NCI-H128 (cell line): Measurements from ENCODE around the gene PTPN5.
A peak's percentile ranks its signal among the peaks of the same experiment; 100 is the strongest.

ENCODE experiments used
- DNase-seq: peaks from one replicate; lab custom pipeline; 2025; ENCODE audit not compliant: unreplicated experiment; lab: John Stamatoyannopoulos, UW

The PTPN5 gene

DNA sequence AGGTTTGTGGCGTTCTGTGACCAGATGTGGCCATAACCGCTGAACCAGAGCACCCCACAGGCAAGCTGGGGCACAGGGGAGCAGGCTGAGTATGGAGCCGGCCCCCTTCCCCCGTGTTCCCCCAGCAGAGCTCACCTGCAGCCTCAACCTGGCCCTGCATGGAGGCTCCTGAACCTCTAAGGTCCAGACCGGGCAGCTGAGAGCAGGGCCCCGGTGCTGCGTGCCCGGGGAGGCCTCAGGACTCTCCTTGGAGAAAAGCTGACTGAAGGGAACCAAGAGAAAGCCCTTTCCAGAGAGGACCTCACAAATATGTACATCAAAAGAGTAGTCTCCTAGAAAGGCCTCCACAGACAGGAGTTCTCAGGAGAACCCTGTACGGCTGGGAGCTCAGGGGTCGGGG lies 48.2 kb downstream of the PTPN5 start:
- DNase-seq, result no peak

GRCh38 chr11:18741783-18742182 lies 49.8 kb downstream of the PTPN5 start:
- DNase-seq, result no peak

DNA sequence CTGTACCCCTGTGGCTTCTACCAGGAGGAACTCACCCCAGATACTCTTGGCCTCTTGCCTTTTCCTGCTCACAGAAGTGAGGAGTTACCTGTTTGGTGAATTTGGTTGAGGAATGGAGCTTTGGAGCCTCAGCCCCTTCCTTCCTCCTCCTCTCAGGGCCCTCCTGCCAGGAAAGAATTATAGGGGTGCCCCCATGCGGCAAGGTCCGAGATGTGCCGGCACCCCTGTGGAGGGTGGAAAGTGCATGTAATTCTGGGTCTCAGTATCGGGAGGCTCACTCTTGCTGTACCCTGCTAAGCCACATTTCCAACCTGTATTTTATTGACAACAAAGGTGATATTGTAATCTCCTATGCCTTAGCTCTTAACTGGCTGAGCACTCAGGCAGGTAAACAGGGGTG lies 51.9 kb downstream of the PTPN5 start:
- no peak for DNase-seq

DNA sequence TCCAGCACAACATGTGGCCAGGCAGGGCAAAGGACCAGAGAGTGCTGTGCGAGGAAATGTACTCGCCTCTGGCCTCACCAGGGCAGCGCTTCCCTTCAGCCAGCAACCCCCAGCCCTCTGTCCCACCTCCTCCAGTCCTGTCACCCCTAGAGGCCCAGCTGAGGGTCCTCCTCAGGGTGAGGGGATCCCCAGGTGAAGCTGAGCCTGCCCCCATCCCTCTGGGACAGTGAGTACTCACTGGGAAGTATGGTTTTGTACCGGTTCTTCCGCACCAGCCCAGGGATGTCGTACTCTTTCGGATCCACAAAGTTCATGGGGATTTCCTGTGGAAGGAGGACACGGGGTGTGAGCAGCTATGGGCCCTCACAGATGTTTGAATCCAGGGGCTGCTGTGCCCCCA lies 54.0 kb downstream of the PTPN5 start:
- no peak for DNase-seq

- no peak for DNase-seq
Measured at GRCh38 chr11:18736590-18737148, 54.9 kb downstream of the PTPN5 start.

- no peak for DNase-seq
Measured at GRCh38 chr11:18733202-18733601, 58.4 kb downstream of the PTPN5 start.

DNA sequence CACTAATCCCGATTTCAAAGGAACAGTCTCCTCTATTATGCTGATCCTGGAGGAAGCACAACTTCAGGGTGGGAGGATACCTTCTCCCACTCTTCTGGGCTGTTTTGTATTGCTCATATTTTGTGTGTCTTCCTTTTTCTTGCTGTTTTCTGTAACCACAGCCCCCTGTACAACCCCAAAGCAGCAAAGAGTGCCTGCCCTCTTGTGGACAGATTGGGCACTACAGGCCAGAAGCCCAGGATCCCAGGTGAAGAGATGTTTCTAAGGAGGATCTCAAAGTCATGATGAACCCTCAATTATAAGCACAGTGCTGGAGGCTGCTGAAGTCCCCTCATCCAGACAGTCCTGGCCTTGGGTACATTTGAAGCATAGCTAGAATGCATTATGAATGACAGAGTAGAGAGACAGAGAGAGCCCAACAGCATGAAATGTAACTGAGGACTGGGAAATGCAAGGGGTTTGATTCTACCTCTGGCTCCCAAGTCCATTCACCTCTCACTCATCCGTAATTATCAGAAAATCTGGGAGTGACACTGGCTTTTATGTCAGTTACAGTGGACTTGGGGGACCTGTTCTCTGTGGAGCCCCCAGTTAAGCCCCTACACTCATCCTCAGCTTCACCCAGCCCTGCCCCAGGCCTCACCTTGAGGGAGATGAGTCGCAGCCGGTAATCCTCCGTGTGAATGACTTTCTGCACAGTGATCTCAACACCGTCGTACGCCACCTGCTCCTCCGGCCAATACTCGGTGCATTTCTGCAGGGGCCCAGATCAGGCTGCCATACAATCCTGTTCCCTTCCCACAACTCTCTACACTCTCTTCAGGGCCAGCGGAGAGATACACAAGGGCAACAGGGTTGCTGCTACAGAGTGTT lies 59.4 kb downstream of the PTPN5 start:
- DNase-seq, result peak; percentile 12

- DNase-seq, result no peak
Measured at GRCh38 chr11:18731441-18731840, 60.2 kb downstream of the PTPN5 start.

- DNase-seq, result no peak
Measured at GRCh38 chr11:18730020-18730419, 61.6 kb downstream of the PTPN5 start.

GRCh38 chr11:18729426-18729825 lies 62.2 kb downstream of the PTPN5 start:
- DNase-seq, result no peak

GRCh38 chr11:18728658-18729057 lies 62.9 kb downstream of the PTPN5 start:
- no peak for DNase-seq

- no peak for DNase-seq
Measured at GRCh38 chr11:18727479-18728236, 63.9 kb downstream of the PTPN5 start.

- DNase-seq, result no peak
Measured at GRCh38 chr11:18726040-18726439, 65.6 kb downstream of the PTPN5 start, which contains the start of gene IGSF22. Gene IGSF22 (minus strand): TSS chr11:18726188. CDS start chr11:18724236, 1,952 bp downstream.

DNA sequence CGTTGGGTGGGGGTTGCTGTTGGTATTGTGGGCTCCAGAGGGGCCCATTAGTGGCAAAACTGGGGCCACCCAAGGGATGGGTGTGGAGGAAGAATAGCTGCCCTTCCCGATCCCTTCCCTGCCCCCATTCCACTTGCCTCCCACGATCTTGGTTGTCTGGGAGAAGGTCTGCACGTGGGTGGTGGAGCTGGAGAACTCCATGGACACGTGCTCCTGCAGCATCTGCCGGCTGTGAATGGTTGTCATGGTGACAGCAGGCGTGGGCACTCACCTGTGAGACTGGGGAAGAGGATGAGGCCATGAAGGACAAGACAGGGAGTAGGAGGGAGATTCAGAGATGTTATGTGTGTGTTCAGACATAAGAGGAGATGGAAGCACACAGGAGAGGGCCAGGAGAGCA lies 67.6 kb downstream of the PTPN5 start:
- DNase-seq, result no peak

DNA sequence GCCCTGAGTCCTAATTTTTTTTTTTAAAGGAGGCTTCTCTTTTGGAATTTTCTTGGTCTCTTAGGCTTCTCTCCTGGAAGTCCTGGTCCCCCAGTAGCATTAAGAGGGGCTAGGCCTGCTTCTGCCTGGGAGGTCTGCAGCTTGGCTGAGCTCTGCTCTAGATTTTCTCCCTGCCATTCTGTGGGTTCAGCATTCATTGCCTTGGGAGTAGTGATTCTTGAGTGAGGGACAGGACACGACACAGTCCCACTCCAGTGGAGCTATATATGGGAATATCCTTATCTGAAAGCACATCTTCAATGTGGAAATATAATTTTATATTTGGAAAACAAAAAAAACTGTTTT lies 69.3 kb downstream of the PTPN5 start:
- no peak for DNase-seq

GRCh38 chr11:18721561-18722292 lies 69.9 kb downstream of the PTPN5 start:
- DNase-seq, result peak; percentile 17

- peak; percentile 47 for DNase-seq
Measured at GRCh38 chr11:18720808-18721560, 70.6 kb downstream of the PTPN5 start.

DNA sequence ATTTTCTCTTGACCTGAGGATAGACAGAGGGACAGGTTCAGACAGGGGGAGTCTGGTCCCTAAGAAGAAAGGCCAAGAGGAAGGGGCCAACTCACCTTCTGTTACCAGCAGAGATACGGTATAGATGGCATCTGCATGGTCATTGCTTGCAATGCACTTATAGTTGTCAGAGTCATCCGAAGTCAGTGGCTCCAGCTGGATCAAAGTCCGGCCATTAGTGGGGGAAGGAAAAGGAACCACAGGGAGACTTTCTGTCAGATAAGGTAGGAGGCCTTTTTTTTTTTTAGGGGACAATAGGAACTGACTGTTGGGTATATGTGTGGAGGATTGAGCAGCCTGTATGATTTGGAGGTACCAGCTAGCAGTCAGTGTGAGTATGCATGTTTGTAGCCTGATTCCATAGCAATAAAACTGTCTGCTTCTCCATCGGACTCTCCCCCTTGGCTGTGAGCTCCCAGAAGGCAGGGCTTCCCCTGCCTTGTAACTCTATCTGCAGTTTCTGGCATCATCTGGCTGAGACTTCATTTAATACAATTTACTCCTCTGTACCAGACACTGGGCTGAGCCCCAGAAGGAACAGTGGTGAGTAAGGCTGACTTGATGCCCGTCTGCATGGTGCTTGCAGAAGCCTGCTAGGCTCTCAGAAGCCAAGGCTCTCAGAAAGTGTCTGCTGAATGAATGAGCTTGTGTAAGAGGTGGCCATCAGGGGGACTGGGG lies 71.3 kb downstream of the PTPN5 start:
- no peak for DNase-seq

- DNase-seq, result no peak
Measured at GRCh38 chr11:18715476-18715875, 76.1 kb downstream of the PTPN5 start.

DNA sequence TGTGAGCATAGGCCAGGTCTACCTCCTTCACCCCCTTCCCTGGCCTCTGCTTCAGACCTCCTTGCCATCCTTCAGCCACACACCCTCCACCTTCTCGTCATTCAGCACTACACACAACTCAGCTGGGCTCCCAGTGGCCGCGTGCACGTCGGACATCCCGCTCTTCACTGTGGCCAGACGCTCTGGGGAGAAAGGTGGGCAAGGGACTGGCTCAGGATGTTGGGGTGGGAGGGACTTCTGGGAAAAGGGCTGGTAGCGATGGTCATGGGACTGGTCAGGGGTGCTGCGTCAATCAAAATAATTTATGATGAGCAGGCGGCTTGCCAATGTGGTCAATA lies 77.2 kb downstream of the PTPN5 start:
- no peak for DNase-seq
